DMS 273 (cell line): ENCODE data around the gene HNRNPL.

ENCODE experiments used
- DNase-seq: peaks from one replicate; lab custom pipeline; 2025; ENCODE audit not compliant: unreplicated experiment; lab: John Stamatoyannopoulos, UW

HNRNPL gene

DNA sequence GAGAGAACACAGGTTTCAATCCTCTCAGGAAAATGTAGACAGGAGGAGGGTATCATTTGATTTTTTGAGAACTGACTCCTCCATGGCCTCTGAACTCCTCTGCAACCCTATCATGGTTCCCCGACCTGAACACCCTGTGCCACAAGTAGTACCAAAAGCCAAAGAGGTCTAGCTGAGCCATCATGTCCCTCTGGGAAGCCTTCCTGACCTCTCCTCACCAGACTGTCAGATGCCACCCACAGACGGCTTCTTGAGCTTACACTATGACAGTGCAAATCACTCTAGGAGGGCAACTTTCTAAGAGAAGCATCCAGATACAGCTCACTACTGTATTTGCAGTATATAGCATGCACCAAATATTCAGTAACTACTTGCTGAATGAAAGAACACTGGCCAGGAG lies 3.7 kb downstream of the HNRNPL start:
- no peak for DNase-seq

- no peak for DNase-seq
These were observed 4.3 kb downstream of the HNRNPL start for GRCh38 chr19:38845374-38846024.

GRCh38 chr19:38844093-38844686 lies 5.6 kb downstream of the HNRNPL start:
- DNase-seq: no peak

DNA sequence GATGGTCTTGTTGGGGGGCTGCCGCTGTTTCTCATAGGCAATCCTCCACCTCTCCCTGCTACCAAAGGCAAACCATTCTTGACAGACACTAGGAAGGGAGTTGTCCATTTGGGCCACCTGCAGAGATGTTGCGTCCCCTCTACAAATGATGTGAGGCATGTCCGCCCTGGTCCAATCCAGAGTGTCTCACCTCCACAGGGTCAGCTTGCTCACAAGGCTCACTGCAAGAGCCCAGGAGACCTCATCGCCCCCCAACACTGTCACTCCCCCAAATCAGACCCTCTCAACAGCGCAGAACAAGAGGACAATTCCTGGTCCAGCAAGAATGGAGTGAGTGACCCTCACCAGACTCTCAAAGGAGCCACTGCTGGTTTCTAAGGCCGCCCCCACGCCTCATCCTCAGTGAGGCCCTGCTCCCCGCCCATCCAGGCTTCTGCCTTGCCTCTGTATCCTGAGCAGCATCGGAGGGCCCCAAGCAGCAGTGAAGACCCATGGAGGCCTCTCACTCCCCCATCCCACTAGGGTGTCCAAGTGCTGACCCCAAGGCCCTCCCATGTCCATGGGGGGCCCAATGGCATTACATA lies 6.5 kb downstream of the HNRNPL start:
- DNase-seq: no peak

- no peak for DNase-seq
These were observed 7.2 kb downstream of the HNRNPL start for GRCh38 chr19:38842439-38843174.

- DNase-seq: no peak
These were observed 7.9 kb downstream of the HNRNPL start for GRCh38 chr19:38841787-38842438.

GRCh38 chr19:38841180-38841766 lies 8.5 kb downstream of the HNRNPL start:
- no peak for DNase-seq

DNA sequence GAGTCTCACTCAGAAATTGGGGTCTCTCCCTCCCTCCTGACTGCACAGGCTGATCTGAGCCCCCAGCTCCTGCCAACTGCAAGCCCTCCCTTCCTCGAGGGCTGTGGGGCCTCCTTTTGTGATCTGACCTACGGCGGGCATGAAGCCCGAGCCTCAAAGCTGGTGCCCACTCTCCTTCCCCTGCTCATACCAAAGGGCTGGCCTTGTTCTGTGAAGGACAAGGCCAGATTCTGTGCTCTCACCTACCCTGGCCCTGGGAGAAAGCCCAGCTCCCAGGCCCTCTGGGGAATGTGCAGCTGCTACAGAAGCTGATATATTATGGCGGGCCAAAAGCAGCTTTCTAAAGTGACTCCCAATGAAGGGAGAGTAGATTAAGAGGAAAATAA lies 9.2 kb downstream of the HNRNPL start:
- DNase-seq: no peak

- no peak for DNase-seq
These were observed 9.8 kb downstream of the HNRNPL start for GRCh38 chr19:38839816-38840582.

GRCh38 chr19:38838986-38839761 lies 10.6 kb downstream of the HNRNPL start:
- no peak for DNase-seq

- no peak for DNase-seq
These were observed 11.4 kb downstream of the HNRNPL start for GRCh38 chr19:38838208-38838985.

GRCh38 chr19:38837656-38838121 lies 12.1 kb downstream of the HNRNPL start:
- DNase-seq: no peak

DNA sequence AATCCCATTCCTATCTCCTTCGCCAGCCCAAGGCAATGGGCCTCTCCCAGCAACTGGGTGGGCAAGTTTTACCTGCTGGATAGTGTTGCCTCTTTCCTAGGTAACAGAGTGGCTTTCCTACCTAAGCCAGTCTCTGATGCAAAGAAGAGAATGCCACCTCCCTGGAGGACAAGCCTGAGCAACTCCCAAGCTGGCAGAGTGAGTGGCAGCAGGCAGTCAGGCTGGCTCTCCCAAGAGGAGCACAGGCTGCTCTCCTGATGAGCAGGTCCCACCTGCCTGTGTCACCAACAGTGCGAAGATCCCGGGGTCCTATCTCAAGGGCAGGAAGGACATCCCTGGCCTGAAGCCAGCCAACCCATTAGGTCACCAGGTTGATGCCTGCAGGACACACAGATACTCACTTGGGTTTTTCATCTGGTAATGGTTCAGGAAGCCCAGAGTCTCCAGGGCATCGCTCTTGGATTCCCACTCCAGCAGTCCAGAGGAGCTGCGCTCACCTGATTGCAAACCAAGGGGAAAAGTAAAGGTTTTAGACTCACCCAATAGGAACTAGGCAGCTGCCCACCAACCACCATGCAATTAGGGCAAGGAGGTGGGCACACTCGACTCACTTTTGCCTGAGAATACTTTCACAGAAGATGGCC lies 12.7 kb downstream of the HNRNPL start:
- no peak for DNase-seq

DNA sequence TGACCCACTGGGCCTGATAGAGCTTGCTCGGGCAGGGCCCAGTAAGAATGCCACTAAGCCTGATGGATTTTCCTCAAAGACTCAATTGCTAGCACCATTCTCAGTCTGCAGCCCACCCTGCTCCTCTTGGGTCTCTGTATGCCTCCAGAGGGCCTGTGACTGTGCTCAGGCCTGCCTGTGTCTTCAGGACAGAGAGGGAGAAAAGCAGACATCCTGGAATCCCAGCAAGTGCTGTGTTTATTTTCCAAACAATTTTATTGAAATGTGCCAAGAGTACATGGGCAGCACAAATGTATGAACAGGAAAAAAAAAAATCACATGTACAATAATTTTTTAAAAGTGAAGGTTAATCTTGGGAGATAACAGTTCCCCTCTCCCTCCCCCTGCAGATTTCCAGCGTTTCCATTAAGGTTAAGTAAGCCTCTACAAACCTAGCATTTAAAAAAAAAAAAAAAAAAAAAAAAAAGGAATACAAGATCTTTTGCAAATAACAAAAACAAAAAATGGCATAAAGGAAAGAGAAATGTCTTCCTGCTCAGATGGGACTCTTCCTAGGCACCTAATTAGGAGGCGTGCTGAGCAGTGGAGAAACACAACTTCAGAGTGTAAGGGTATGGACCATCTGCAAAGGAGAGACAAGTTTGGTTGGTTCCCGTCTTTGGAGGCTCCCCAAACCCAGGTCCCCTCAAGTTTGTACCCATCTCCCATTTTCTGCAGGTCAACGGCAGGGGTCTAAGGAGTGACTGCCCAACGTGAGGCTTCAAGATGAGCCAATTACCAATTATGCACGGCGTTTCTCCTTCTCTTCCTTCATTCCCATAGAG lies 13.4 kb downstream of the HNRNPL start:
- DNase-seq: no peak

- no peak for DNase-seq
These were observed 15.2 kb downstream of the HNRNPL start for GRCh38 chr19:38834590-38834989.

- no peak for DNase-seq
These were observed 15.7 kb downstream of the HNRNPL start for GRCh38 chr19:38834104-38834490.

- peak; percentile 36 for DNase-seq
These were observed 16.7 kb downstream of the HNRNPL start for GRCh38 chr19:38833092-38833425.
